Glutamatergic neuron (in vitro differentiated cells): Measurements from ENCODE around the gene ZBTB34. TPM values are rescaled to one million over a fixed set of nuclear protein-coding genes. Genes with fewer than 3 reads are reported as not detected.

Experiments used
- DNase-seq: peaks from one replicate; pipeline ENCODE4 v3.0.0; 2022
- H3K27ac Mint-ChIP-seq: one replicate; pipeline ENCODE4 v1.8.0; 2020; ENCODE audit warnings: mild to moderate bottlenecking, mixed read lengths, inconsistent platforms; ENCODE audit not compliant: unreplicated experiment
- H3K27me3 Mint-ChIP-seq: one replicate; pipeline ENCODE4 v1.8.0; 2020; ENCODE audit warnings: mild to moderate bottlenecking, moderate library complexity, mixed read lengths, inconsistent platforms; ENCODE audit not compliant: unreplicated experiment
- H3K36me3 Mint-ChIP-seq: one replicate; pipeline ENCODE4 v1.8.0; 2020; ENCODE audit warnings: mild to moderate bottlenecking, mixed read lengths, inconsistent platforms; ENCODE audit not compliant: unreplicated experiment
- H3K4me1 Mint-ChIP-seq: one replicate; pipeline ENCODE4 v1.8.0; 2020; ENCODE audit warnings: mild to moderate bottlenecking, low read depth, mixed read lengths, inconsistent platforms; ENCODE audit not compliant: unreplicated experiment
- H3K4me3 Mint-ChIP-seq: one replicate; pipeline ENCODE4 v1.8.0; 2020; ENCODE audit warnings: mild to moderate bottlenecking, mixed read lengths, inconsistent platforms; ENCODE audit not compliant: unreplicated experiment
- H3K9me3 Mint-ChIP-seq: one replicate; pipeline ENCODE4 v1.8.0; 2020; ENCODE audit warnings: mild to moderate bottlenecking, moderate library complexity, mixed read lengths, inconsistent platforms; ENCODE audit not compliant: unreplicated experiment
- total RNA-seq: library from RNA; stranded (reverse); fragmentation: NEBNext Ultra II Directional; extraction: Animal tissue kit (Norgen Biotek cat#: 25700); gene quantifications from one replicate; pipeline ENCODE4 v1.2.1, GENCODE V29; 2021; ENCODE audit not compliant: unreplicated experiment
- TF ChIP-seq, protein P1 (sequence below): fragments of 200-600 bp; sonication (generic); IDR thresholded peaks from one replicate; pipeline ENCODE4 v1.5.0; 2021; ENCODE audit not compliant: partially characterized antibody, unreplicated experiment

The ZBTB34 gene
- total RNA-seq, 1 donor from 2014 or later: 21.0 TPM

DNA sequence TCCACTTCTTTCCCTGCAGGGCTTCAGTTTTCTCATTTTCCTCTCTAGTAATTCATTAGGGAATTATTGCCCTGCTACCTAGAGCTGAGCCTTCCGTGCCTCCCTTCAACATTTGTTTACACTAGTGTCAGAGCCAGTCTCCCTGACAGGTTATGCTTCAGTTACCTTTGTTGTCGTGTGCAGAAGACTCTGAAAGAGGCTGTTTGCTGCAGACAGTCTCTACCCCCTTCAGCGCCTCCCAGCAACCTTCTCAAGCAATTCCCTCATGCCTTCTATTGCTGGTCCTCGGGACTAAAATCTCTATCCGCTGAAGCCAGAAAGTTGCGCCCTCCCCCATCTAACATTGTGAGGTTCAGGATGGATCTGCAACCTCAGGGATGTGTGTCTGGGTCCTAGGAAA, 67.0 kb downstream of the ZBTB34 start:
- H3K27ac Mint-ChIP-seq: no peak overlapping the region
- no peak for DNase-seq
- no peak overlapping the region for H3K4me3 Mint-ChIP-seq
- H3K4me1 Mint-ChIP-seq: no peaks in the 10 kb centered on the region
- TF ChIP-seq, protein P1, sequence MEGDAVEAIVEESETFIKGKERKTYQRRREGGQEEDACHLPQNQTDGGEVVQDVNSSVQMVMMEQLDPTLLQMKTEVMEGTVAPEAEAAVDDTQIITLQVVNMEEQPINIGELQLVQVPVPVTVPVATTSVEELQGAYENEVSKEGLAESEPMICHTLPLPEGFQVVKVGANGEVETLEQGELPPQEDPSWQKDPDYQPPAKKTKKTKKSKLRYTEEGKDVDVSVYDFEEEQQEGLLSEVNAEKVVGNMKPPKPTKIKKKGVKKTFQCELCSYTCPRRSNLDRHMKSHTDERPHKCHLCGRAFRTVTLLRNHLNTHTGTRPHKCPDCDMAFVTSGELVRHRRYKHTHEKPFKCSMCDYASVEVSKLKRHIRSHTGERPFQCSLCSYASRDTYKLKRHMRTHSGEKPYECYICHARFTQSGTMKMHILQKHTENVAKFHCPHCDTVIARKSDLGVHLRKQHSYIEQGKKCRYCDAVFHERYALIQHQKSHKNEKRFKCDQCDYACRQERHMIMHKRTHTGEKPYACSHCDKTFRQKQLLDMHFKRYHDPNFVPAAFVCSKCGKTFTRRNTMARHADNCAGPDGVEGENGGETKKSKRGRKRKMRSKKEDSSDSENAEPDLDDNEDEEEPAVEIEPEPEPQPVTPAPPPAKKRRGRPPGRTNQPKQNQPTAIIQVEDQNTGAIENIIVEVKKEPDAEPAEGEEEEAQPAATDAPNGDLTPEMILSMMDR: no peak
- no peaks in the 10 kb centered on the region for H3K9me3 Mint-ChIP-seq
- no peaks in the 10 kb centered on the region for H3K36me3 Mint-ChIP-seq
- H3K27me3 Mint-ChIP-seq: no peaks in the 10 kb centered on the region

DNA sequence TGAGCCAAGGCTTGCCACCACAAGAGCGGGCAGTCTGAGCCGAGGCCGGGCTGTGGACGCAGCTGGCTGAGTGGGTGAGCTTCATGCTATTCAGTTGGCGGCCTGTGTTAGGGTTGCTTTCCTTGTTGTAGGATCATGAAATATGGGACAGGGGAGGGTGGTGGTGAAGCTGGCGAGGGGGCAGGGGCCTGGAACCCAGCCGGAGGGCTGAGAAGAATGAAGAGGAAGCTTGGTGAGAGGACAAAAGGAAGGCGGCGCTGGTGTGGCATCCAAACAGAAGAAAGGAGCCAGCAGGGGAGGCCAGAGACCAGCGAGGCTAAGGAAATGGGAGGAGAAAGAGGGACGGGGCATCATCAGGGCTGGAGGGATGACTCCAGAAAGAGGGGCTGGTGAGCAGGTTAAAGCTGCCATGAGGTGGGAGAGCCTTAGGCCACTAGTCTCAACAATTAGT, 72.5 kb downstream of the ZBTB34 start:
- Mint-ChIP-seq H3K27ac (no peak overlapping the region), H3K9me3 (peaks cover 3% of the 10 kb centered on the region), H3K27me3 (peaks cover 3% of the 10 kb centered on the region), H3K4me1 (no peaks in the 10 kb centered on the region), H3K36me3 (no peaks in the 10 kb centered on the region), H3K4me3 (no peak overlapping the region)
- TF ChIP-seq, protein P1: no peak
- DNase-seq: no peak

DNA sequence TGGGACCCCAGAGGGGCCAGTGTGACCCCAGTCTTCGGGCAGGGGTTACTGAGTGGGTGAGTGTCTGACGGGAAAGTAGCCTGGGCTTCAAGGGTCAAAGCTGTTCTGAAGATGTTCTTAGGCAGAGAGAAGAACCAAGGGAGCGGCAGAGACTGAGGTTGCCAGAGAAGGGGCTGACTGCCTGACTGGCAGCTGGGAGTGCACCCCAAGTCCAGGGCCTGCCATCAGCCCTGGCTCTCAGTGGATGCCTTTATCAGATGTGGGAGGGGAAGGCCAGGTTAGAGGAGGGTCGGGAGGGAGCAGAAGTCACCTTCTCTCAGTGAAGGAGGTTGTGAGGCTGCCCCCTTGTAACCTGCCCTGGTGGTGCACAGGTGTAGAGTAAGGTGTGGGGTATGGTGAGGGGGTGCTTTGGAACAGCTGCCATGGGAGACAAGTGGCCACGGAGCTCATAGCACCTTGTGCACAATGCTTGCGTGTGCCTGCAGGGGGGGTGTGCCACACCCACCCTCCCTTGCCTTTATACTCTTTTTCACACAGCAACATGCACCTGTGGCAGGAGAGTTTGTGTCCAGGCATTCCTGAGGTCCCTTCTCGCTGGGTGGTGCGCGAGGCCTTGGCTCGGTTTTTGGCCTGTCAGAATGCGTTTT, 73.0 kb downstream of the ZBTB34 start:
- Mint-ChIP-seq H3K27me3 (peaks cover 3% of the 10 kb centered on the region), H3K4me3 (no peak overlapping the region), H3K36me3 (no peaks in the 10 kb centered on the region), H3K4me1 (no peaks in the 10 kb centered on the region), H3K27ac (no peak overlapping the region), H3K9me3 (peaks cover 3% of the 10 kb centered on the region)
- TF ChIP-seq, protein P1: no peak
- no peak for DNase-seq

DNA sequence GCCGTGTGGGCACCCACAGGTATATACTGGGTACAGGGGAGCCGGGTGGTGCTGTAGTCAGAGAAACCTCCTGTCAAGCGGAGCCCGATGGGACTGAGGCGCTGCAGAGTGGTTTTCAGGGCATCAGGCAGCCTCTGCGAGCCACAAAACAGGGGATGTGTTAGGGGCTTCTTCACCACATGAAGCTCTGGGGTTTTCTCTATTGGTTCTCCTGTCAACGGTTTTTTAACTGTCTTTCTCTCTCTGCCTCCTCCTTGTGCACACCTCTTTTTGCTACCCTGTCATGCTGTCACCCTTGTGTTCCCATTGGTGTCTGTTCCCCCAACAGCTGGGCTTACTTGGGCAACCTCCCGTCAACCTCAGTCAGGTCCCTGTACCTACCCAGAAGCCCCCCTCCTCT, 74.0 kb downstream of the ZBTB34 start:
- H3K9me3 Mint-ChIP-seq: peaks cover 3% of the 10 kb centered on the region
- H3K4me1 Mint-ChIP-seq: no peaks in the 10 kb centered on the region
- no peak overlapping the region for H3K27ac Mint-ChIP-seq
- TF ChIP-seq, protein P1: no peak
- H3K36me3 Mint-ChIP-seq: no peaks in the 10 kb centered on the region
- DNase-seq: no peak
- H3K4me3 Mint-ChIP-seq: no peak overlapping the region
- peaks cover 3% of the 10 kb centered on the region for H3K27me3 Mint-ChIP-seq

Other genes starting within 250 kb of the ZBTB34 start
- gene LMX1B, start 246.7 kb upstream of the ZBTB34 start, total RNA-seq: 0.27 TPM
- 16.8 TPM for gene ZBTB43, start 55.6 kb upstream of the ZBTB34 start, total RNA-seq
- 23.8 TPM for gene RALGPS1, start 54.1 kb downstream of the ZBTB34 start, total RNA-seq